Epithelial cell of esophagus (primary cell): Measurements from ENCODE around the gene MEMO1.
"Not testable (repeated sequence)": the region's sequence is repeated elsewhere in the genome, so short reads cannot be mapped to it uniquely, and the experiment has no call there.

Source experiments
- DNase-seq: peaks from one replicate; pipeline ENCODE4 v3.0.0; 2010; ENCODE audit warnings: low read depth
- H3K4me3 ChIP-seq: 2 replicates; pipeline ENCODE4 v1.5.1; 2011; ENCODE audit warnings: mild to moderate bottlenecking, low read length, control low read depth
- CTCF ChIP-seq: IDR thresholded peaks from 2 replicates; pipeline ENCODE4 v1.5.1; 2011; ENCODE audit warnings: low read depth, mild to moderate bottlenecking, low read length, control low read depth, inconsistent platforms; ENCODE audit not compliant: insufficient read depth; ENCODE audit errors: missing control alignments

MEMO1 gene

GRCh38 chr2:31979956-31980355, 30.9 kb downstream of the MEMO1 start:
- no peak for DNase-seq
- no peak overlapping the region for H3K4me3 ChIP-seq
- no peak for TF ChIP-seq CTCF

GRCh38 chr2:31979018-31979417, 31.8 kb downstream of the MEMO1 start:
- TF ChIP-seq CTCF: no peak
- no peak overlapping the region for H3K4me3 ChIP-seq
- DNase-seq: no peak

- no peak for TF ChIP-seq CTCF
- H3K4me3 ChIP-seq: no peak overlapping the region
- no peak for DNase-seq
Measured at GRCh38 chr2:31978436-31978835, 32.4 kb downstream of the MEMO1 start.

GRCh38 chr2:31973665-31974064, 37.1 kb downstream of the MEMO1 start:
- H3K4me3 ChIP-seq: no peak overlapping the region
- TF ChIP-seq CTCF: no peak
- DNase-seq: no peak

GRCh38 chr2:31972059-31972458, 38.7 kb downstream of the MEMO1 start:
- no peak overlapping the region for H3K4me3 ChIP-seq
- no peak for TF ChIP-seq CTCF
- DNase-seq: no peak

- DNase-seq: no peak
- no peak for TF ChIP-seq CTCF
- no peak overlapping the region for H3K4me3 ChIP-seq
Measured at GRCh38 chr2:31969178-31969577, 41.6 kb downstream of the MEMO1 start.

GRCh38 chr2:31967790-31968189, 43.0 kb downstream of the MEMO1 start:
- no peak for DNase-seq
- no peak for TF ChIP-seq CTCF
- H3K4me3 ChIP-seq: no peak overlapping the region

GRCh38 chr2:31966402-31966801, 44.4 kb downstream of the MEMO1 start:
- not testable (repeated sequence) for H3K4me3 ChIP-seq

More at GRCh38 chr2:31966402-31966801, 44.4 kb downstream of the MEMO1 start:
- DNase-seq: not testable (repeated sequence)
